ENCODE results near the gene CCND3.
A peak's percentile ranks its signal among the peaks of the same experiment; 100 is the strongest.

CCND3 gene

DNA sequence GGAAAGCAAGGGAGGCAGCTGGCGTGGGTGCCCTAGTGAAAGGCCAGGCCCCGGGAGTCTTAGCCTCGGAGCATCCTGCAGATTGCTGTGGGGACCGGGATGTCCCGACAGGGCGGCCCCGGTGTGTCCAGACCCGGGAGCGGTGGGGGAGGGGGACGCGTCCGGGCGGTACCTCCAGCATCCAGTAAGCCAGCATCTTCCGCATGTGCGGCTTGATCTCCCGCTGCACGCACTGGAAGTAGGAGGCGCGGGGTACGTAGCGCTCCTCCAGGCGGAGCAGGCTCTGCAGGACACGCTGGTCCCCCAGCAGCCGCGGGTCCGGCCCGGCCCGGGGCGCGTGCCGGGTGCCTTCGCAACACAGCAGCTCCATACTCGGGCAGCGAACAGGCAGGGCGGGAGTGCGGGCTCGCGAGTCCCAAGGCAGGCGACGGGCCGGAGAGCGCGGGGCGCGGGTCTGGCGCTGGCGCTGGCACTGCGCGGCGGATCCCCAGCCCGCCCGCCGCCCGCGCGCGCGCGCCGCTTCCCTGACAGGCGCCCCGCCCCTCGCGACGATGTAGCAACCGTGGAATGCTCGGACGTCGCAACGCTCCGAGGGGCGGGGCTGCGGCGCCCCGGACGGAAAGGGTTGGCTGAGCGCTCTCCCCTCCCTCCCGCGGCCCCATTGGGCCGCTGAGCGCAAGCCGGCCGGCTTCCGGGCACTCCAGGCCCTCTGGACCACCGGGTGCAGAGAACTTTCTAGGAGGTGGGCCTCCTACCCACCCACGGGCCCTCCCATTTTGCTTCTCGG is at the start of gene CCND3:
CCND3 (minus strand) TSS at position 529 of the 787 bp plus-strand sequence; CDS start at position 370, 159 bp downstream.
- Mint-ChIP-seq H3K4me1 (peaks cover 44% of the 10 kb centered on the region), H3K27ac (peak within 1 kb of the TSS; percentile 91 to 100 (median 99)), H3K36me3 (ENCODE audit: low read depth) (peaks cover 2% of the 10 kb centered on the region), H3K27me3 (ENCODE audit: low read depth) (no peaks in the 10 kb centered on the region), H3K4me3 (peak within 1 kb of the TSS; percentile 90 to 95 (median 93)), H3K9me3 (no peaks in the 10 kb centered on the region)
- TF ChIP-seq, protein P1, sequence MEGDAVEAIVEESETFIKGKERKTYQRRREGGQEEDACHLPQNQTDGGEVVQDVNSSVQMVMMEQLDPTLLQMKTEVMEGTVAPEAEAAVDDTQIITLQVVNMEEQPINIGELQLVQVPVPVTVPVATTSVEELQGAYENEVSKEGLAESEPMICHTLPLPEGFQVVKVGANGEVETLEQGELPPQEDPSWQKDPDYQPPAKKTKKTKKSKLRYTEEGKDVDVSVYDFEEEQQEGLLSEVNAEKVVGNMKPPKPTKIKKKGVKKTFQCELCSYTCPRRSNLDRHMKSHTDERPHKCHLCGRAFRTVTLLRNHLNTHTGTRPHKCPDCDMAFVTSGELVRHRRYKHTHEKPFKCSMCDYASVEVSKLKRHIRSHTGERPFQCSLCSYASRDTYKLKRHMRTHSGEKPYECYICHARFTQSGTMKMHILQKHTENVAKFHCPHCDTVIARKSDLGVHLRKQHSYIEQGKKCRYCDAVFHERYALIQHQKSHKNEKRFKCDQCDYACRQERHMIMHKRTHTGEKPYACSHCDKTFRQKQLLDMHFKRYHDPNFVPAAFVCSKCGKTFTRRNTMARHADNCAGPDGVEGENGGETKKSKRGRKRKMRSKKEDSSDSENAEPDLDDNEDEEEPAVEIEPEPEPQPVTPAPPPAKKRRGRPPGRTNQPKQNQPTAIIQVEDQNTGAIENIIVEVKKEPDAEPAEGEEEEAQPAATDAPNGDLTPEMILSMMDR (IDR thresholded peaks at IDR 0.05; ENCODE audit: unreplicated experiment in 3 of 3): no peak

DNA sequence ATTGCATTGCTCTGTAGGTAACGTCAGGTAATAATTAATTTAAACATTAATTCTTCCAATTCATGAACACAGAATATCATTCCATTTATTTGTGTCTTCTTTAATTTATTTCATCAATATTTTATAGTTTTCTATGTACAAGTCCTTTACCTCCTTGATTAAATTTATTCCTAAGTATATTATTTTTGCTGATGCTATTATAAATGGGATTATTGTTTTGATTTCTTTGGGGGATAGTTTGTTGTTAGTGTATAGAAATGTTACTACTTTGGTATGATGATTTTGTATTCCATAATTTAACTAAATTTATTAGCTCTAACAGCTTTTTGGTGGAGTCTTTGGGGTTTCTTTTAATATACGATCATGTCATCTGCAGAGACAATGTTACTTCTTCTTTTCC is 44.7 kb upstream of the CCND3 start:
- Mint-ChIP-seq H3K36me3 (ENCODE audit: low read depth) (no peaks in the 10 kb centered on the region), H3K27ac (no peak overlapping the region), H3K4me3 (no peak overlapping the region), H3K9me3 (peaks cover 3% of the 10 kb centered on the region), H3K4me1 (no peaks in the 10 kb centered on the region), H3K27me3 (ENCODE audit: low read depth) (peaks cover 4% of the 10 kb centered on the region)
- TF ChIP-seq, protein P1 (IDR thresholded peaks at IDR 0.05; ENCODE audit: unreplicated experiment in 3 of 3): no peak

DNA sequence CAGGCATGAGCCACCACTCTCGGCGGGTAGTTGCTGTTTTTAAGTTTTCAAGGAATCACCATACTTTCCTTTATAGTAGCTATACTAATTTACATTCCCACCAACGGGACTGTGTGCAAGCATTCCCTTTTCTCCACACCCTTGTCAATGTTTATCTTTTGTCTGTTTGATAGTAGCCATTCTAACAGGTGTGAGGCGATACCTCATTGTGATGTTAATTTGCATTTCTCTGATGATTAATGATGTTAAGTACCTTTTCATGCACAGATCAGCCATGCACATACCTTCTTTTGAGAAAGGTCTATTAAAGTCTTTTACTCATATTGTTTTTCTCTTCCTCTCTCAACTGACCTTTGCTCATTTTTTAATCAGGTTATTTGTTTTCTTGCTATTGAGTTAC is 43.0 kb upstream of the CCND3 start:
- TF ChIP-seq, protein P1 (IDR thresholded peaks at IDR 0.05; ENCODE audit: unreplicated experiment in 3 of 3): no peak
- peaks cover 4% of the 10 kb centered on the region for H3K27me3 Mint-ChIP-seq (ENCODE audit: low read depth)
- no peaks in the 10 kb centered on the region for H3K36me3 Mint-ChIP-seq (ENCODE audit: low read depth)
- H3K4me1 Mint-ChIP-seq: no peaks in the 10 kb centered on the region
- no peak overlapping the region for H3K27ac Mint-ChIP-seq
- peaks cover 3% of the 10 kb centered on the region for H3K9me3 Mint-ChIP-seq
- H3K4me3 Mint-ChIP-seq: no peak overlapping the region

DNA sequence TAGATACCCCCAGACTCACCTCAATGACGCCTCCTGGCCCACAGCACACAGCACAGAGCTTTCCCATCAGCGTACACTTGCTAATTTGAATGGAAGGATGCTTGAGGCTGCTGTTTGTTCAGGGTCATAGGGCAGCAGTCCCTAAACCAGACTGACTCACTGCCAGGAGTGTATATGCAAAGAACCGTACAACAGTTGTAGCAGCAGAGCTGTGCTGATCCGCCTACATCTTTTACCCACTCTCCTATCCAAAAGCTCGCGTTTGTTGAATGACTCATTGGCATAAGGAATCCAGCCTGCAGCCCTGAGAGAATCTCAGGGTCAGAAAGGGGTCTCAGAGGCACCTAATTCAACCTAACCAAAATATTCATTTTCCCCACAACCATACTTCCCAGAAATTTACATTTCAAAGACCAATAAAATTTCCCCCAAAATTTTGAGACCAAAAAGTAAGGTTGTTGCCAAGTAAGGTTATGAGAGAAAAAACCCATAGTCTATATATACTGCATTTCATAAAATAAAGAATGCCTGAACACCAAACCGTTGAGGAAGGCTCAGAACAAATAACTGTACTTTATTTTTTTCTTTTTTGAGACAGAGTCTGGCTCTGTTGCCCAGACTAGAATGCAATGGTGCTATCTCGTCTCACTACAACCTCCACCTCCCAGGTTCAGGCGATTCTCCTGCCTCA is 35.3 kb upstream of the CCND3 start:
- no peak overlapping the region for H3K4me3 Mint-ChIP-seq
- H3K27me3 Mint-ChIP-seq (ENCODE audit: low read depth): peaks cover 3% of the 10 kb centered on the region
- no peaks in the 10 kb centered on the region for H3K4me1 Mint-ChIP-seq
- peaks cover 3% of the 10 kb centered on the region for H3K9me3 Mint-ChIP-seq
- no peaks in the 10 kb centered on the region for H3K36me3 Mint-ChIP-seq (ENCODE audit: low read depth)
- no peak overlapping the region for H3K27ac Mint-ChIP-seq
- TF ChIP-seq, protein P1 (IDR thresholded peaks at IDR 0.05; ENCODE audit: unreplicated experiment in 3 of 3): no peak

DNA sequence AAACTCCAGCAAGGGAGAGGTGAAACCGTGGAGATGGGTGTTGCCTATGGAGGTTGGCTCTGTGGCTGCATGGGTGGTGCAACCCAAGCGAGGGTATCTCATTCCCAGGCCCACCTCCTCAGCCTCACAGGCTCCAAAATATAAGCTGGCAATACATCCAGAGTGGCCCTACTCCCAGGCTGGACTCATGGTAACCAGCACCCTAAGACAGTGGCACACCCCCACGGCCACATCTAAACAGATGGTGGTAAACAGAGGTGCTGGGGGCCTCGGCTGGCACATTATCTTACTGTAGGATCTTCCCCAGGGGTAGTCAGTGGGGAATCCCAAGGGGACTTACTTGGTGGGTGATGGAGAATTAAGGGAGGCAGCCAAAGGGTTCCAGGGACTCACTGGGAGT is 33.7 kb upstream of the CCND3 start:
- no peak overlapping the region for H3K27ac Mint-ChIP-seq
- TF ChIP-seq, protein P1 (IDR thresholded peaks at IDR 0.05; ENCODE audit: unreplicated experiment in 3 of 3): no peak
- H3K4me1 Mint-ChIP-seq: no peaks in the 10 kb centered on the region
- H3K9me3 Mint-ChIP-seq: no peaks in the 10 kb centered on the region
- H3K36me3 Mint-ChIP-seq (ENCODE audit: low read depth): no peaks in the 10 kb centered on the region
- H3K4me3 Mint-ChIP-seq: no peak overlapping the region
- H3K27me3 Mint-ChIP-seq (ENCODE audit: low read depth): no peaks in the 10 kb centered on the region
